HK-2 (cell line): ENCODE measurements around the gene DERL3.

ENCODE experiments used
- DNase-seq: peaks from one replicate; pipeline ENCODE4 v3.0.0-alpha.2; 2018; ENCODE audit not compliant: unreplicated experiment

Gene DERL3

DNA sequence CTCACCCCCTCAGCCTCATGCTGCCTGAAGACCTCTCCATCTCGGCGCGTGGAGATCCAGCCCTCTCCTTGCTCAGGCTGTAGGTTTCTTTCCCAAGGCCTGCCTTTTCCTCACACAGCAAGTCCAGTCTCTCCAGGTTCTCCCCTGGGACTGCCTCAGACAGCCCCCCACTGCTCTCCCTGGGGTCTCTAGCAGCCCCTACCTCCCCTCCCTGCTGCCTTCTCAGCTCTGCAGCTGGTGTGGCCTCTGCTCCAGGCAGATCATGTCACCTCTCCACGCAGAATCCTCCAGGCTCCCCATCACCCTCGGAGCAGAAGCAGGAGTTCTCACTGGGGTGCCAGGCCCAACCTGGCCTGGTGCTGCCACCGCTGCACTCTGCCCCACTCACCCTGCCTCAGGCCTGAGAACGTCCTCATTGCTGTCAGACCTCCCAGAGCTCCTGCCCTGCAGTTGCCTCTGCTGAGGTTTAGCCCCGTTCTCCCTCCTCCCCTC lies 36.9 kb downstream of the DERL3 start:
- DNase-seq = no peak

DNA sequence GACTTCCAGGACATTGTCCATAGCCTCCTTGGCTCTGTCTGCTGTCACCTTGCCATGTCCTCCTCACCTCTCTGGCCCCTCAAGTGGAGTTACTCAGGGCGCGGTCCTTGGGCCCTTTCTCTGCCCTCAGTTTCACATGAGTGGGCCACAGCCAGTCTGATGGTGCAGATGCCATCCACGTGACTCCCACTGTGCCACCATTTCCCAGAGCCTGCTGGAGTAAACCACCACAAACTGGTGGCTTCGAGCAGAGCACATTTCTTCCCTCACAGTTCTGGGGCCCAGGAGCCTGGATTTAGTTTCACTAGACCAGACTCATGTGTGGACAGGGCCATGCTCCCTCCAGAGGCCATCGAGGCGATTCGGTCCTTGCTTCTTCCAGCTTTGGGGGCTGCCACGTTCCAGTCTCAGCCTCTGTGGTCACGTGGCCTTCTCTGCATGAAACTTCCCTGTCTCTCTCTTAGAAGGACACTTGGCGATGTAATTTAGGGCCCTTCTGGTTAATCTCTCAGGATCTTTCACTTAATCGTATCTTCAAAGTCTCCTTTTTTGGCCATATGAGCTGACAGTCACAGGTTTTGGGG lies 37.5 kb downstream of the DERL3 start:
- DNase-seq = no peak

DNA sequence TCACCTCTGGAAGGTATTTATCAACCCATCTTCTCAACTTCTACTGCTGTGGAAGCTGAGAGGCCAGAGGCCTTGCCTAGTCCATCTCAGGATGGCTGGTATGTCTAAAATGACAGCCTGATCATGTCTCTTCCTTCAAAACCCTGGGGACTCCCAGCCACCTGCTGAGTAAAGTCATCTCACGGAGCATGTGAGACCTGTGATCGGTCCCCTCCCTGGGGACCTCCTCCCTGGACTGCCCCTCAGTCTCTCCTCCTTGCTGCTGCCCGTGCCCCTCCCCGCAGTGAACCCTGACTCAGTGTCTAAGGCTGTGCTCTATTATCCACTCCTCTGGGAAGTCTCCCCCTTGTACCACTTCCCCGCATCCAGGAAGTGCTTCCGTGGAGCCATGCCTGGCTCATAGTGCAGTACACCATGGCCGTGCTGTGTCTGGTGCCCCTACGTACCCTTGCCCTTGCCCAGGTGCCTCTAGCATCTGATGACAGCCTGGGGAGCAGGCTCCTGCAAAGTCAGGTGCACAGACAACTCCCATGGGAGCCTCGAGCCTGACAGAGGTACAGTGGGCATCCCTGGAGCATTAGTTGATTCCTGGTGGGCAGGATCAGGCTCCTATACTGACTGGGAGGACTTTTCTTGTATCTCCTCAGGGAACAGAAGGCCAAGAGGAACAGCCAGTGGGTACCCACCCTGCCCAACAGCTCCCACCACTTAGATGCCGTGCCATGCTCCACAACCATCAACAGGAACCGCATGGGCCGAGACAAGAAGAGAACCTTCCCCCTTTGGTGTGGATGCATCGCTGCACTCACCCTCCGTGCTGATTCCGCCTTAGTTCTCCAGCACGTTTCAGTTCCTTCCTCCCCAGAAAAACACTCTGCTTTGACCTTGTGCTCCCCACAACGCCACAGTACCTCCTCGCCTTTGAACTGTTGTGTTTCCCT lies 38.2 kb downstream of the DERL3 start:
- DNase-seq = no peak

DNA sequence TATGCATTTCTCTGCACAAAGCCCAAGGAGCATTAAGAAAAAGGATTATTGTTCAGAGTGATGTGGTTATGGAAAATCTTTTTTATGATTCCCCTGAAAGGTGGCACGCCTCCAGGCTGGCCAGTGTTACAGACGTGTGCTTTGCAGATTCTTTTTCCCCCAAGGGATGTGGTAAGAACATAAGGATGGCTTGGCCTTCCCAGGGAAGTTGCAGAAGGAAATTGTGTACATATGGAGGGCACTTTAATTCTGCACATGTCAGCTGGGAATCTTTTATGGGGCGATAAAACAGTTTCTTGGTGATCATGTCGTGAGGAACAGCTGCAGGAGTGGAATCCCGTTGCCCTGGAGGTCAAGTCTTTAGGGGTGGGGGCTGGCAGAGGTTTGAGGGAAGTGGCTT lies 42.3 kb downstream of the DERL3 start:
- no peak for DNase-seq

DNA sequence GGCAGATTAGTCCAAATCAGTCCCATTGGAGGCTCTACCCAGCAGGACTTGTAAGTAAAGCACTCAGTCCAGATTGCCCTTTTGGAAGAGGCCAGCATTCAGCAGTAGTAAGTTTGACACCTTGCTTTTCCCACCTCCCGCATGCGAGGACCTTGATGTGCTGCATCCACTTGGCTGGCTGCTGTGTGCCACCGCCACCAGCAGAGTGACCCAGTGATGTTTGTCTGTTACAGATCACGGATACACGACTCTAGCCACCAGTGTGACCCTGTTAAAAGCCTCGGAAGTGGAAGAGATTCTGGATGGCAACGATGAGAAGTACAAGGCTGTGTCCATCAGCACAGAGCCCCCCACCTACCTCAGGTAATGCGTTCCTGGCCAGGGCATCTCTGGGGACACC lies 45.5 kb downstream of the DERL3 start:
- no peak for DNase-seq

DNA sequence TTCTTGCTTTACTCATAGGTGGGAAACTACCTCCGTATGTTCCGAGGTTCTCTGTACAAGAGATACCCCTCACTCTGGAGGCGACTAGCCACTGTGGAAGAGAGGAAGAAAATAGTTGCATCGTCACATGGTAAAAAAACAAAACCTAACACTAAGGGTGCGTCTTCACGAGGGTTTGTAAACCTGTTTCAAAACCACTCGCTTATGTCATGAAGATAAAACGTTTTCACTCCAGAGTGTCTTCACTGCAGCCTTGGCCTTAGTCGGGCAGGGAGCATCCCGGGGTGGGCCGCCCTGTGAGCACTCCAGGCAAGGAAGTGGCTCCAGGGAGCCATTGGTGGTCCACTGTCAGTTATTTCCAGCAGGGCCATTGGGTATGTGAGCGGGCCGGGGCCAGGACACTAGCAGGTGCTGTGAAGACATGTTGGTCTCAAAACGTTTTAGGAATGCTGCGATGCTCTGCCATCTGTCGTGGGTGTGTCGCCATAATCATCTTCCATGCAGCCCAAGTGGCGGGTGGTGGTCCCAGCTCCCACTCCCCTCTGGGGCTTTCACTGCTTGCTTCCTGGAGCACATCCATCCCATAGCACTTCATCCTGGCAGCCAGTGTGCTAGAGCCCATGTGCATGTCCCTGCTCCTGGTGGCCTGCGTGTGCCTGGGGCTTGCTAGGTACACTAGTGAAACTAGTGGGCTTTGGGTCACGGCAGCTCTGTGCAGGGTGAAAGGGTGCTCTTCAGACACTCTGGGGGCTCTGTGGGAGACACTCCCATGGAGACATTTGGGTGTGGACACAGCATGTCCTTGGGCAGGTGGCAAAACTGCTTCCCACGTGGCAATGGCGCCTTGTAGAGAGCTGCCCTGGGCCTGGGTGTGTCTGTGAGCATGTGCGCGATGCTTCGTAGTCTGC lies 46.8 kb downstream of the DERL3 start:
- DNase-seq = no peak

DNA sequence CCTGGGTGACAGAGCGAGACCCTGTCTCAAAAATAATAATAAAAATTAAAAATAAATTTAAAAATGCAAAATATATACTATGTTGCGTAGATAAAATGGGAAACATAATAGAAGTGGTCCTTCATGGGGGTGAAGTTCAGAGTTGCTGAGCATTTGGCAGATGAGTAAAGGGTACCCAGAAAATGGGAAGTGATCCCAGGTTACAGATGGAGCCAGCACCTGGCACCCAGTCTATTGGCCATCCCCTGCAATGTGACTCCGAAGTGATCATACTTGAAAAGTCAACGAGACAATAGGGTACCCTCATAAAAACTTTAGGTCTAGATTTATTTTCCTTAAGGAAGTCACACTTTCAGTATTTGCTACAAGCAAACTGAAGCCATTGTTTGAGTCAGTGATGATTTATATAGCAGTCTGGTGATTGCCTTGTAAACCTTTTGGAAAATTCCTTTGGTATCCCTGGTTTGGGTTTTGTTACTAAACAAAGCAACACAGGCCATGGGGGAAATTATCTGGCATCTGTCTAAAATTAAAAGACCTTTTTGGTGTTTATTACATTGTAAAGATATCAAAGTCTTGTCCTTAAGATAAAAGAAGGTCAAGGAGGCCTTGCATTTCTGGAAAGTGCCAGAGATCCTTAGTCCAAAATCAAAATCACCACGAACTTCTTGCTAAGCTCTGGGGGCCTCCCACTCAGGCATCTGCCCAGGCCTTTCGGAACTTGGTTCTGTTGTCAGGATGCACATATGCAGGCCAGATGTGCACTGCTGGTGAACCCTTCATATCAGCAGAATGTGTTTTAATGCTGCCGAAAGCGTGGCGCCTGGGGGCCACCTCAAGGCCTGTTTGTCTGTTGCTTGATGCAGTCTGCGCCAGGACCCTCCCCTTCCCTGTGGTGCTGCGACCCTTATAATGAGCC lies 47.7 kb downstream of the DERL3 start:
- DNase-seq = no peak

DNA sequence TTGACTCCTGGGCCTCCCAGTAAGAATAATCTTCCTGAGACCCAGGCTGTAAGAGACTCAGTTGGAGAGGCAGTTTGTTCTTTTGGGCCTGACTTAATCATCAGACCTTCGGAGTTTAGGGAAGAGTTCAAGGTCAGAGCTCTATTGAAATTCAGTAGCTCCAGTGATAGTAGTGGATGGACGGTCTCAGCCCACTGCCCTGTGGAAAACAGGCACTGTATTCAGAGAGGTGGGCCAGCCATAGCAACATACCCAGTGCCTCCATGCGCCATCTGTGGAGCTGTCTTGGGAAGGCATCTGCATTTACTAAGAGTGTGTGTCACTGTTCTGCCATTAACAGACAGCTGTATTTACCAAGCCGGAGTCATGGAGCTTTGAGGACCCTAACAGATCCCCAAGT lies 49.2 kb downstream of the DERL3 start:
- no peak for DNase-seq

DNA sequence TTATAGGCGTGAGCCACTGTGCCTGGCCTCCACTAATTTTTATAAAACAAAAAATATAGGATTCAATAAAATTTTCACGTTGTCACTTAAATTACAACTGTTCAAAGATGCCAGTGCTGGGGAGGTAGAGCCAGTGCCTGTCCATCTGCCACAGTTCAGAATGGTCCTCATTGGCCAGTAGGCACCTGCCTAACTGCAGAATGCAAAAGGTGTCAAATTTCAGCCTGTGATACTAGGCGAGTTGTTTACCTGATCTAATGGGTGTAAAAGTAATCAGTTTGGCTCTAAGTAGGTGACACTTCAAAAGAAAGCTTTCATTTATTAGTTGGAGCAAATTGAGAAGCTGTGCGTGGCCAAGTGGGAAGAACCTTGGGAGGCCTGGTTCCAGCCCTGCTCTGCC lies 49.7 kb downstream of the DERL3 start:
- no peak for DNase-seq

DNA sequence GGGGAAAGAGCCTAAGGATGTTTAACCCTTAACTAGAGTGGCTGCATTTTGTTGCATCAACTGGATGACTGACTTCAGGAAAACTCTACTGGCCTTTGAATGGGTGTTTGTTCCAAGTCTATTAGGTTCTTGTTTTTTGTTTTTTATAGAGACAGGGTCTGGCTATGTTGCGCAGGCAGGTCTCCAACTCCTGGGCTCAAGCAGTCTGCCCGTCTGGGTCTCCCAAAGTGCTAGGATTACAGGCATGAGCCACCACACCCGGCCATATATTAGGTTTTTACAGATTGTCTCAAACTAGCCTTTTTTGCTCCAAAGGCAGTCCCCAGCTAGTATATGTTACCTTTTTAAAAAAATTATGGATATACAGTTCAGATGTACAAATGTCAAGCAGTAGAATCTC lies 50.9 kb downstream of the DERL3 start:
- no peak for DNase-seq

DNA sequence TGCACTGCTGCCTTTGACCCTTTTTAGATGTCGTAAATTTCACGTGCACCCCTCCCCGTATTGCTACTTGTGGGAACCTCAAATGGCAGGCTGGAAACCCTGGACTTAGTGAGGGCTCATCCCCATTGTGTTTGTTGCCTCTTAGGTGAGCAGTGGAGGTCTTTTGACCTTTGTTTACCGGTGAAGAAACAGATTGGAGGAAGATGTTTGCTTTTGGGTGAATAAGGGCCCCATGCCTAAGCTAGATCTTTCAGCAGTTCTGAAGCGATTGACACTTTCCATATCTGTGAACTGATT lies 51.3 kb downstream of the DERL3 start:
- no peak for DNase-seq

DNA sequence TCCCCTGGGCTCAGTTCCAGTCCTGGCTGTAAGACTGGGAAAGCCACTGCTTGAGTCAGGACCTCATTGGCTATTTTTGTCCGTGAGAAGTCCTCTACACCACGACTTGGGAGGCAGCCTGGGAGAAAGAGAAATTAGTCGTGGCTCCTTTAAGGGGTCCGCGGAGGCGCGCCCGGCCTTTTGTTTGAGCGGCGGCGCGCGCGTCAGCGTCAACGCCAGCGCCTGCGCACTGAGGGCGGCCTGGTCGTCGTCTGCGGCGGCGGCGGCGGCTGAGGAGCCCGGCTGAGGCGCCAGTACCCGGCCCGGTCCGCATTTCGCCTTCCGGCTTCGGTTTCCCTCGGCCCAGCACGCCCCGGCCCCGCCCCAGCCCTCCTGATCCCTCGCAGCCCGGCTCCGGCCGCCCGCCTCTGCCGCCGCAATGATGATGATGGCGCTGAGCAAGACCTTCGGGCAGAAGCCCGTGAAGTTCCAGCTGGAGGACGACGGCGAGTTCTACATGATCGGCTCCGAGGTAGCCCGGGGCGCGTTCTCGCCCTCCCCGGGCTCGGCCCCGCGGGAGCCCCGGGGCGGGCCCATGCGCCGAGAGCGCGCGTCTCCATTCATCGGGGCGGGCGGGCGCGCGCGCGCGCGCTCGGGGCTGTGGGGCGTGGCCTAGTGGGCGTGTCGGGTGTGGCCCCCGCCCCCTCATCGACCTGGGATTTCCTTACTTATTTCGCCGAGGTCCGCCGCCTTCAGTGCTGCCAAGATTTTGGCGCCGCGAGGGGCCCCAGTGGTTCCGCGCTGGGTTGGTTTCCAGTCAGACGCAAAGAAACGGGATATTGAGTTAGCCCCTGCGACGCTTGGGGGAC lies 51.8 kb downstream of the DERL3 start, which contains the start of gene SMARCB1:
TSS of gene SMARCB1 (plus strand) at position 215 of the 848 bp plus-strand sequence. CDS start at position 419, 204 bp downstream.
- peak; percentile 86 for DNase-seq

DNA sequence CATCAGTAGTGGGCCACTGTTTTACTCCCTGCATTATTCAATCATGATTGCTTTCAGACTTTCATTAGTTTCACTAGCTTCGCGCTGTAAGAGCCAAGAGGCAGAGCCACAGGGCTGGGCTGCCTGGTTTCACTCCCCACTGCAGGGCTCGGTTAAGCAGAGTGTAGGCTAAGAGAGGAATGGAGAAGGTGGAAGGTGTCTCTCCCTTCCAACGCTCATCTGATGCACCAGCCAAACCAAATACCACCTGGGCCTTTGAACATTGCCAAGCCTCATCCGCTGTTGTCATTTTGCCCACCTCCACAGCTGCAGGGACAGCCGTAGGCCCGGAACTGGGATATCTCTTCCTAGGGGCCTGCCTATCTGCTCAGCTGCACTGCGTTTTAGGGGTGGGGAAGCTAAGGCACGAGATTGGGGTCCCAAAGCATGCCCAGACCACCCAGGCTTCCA lies 52.5 kb downstream of the DERL3 start:
- DNase-seq = no peak
